Common myeloid progenitor, CD34-positive (primary cell): ENCODE data around the gene INHBE.

Source experiments
- CTCF ChIA-PET: fragments of 350-600 bp; sonication (Branson Sonifier 250); formaldehyde crosslinking; loops from one replicate; lab custom pipeline; 2021; ENCODE audit warnings: antibody characterized with exemption; lab: Charles Lee
- POLR2A ChIA-PET: fragments of 350-600 bp; sonication (Branson Sonifier 250); formaldehyde crosslinking; loops from one replicate; lab custom pipeline; 2021; ENCODE audit warnings: antibody characterized with exemption; lab: Charles Lee
- DNase-seq, 3 donors: peaks; one replicate each; pipeline versions ENCODE4 v3.0.0 to v3.0.0-alpha.2; 2013
- H3K27ac ChIP-seq, 2 experiments: 1 replicate in 1 of 2; 2 replicates in 1 of 2; pipeline ENCODE4 v1.7.0; 2013; ENCODE audit warnings: inconsistent platforms in 2 of 2, low read length in 2 of 2, mild to moderate bottlenecking in 2 of 2, low read depth in 1 of 2, moderate library complexity in 1 of 2; ENCODE audit not compliant: severe bottlenecking in 2 of 2, insufficient read depth in 1 of 2, poor library complexity in 1 of 2
- H3K27me3 ChIP-seq, 5 experiments: replicated peaks in 2 of 5; 1 replicate in 3 of 5; 2 replicates in 2 of 5; pipeline versions ENCODE4 v1.6.1 to v1.7.0; 2013; ENCODE audit warnings: low read length in 4 of 5, mild to moderate bottlenecking in 2 of 5, moderate library complexity in 2 of 5, inconsistent platforms in 1 of 5; ENCODE audit not compliant: insufficient read depth in 5 of 5, control insufficient read depth in 4 of 5
- H3K36me3 ChIP-seq, 4 experiments: 1 replicate in 2 of 4; 2 replicates in 2 of 4; pipeline versions ENCODE4 v1.6.1 to v1.7.0; 2013; ENCODE audit warnings: low read length in 3 of 4, control low read depth in 1 of 4, mild to moderate bottlenecking in 1 of 4; ENCODE audit not compliant: control insufficient read depth in 4 of 4, insufficient read depth in 4 of 4
- H3K4me1 ChIP-seq, 4 experiments: 1 replicate in 3 of 4; 2 replicates in 1 of 4; pipeline versions ENCODE4 v1.6.1 to v1.7.1; 2013; ENCODE audit warnings: low read length in 3 of 4, mild to moderate bottlenecking in 3 of 4, control low read depth in 1 of 4, inconsistent platforms in 1 of 4, moderate library complexity in 1 of 4; ENCODE audit not compliant: control insufficient read depth in 4 of 4, insufficient read depth in 4 of 4; ENCODE audit errors: control extremely low read depth in 1 of 4
- H3K4me3 ChIP-seq, 7 experiments: 1 replicate in 4 of 7; 2 replicates in 3 of 7; pipeline versions ENCODE4 v1.5.1 to v1.7.0; 2013; ENCODE audit warnings: mild to moderate bottlenecking in 7 of 7, low read length in 6 of 7, moderate library complexity in 6 of 7, inconsistent platforms in 2 of 7, low read depth in 2 of 7, control low read depth in 1 of 7; ENCODE audit not compliant: insufficient read depth in 4 of 7, control insufficient read depth in 1 of 7; ENCODE audit errors: extremely low read depth in 1 of 7
- H3K9me3 ChIP-seq, 5 experiments: 1 replicate in 4 of 5; 2 replicates in 1 of 5; pipeline versions ENCODE4 v1.6.1 to v1.7.1; 2013; ENCODE audit warnings: low read length in 4 of 5, mild to moderate bottlenecking in 2 of 5, inconsistent platforms in 1 of 5, low read depth in 1 of 5, moderate library complexity in 1 of 5; ENCODE audit not compliant: control insufficient read depth in 4 of 5, insufficient read depth in 2 of 5; ENCODE audit errors: control extremely low read depth in 1 of 5
- WGBS: methylation state at CpG from one replicate; pipeline ENCODE4 v1.1.5; 2013; ENCODE audit not compliant: insufficient coverage; 5-methylcytosine and 5-hydroxymethylcytosine counted together

INHBE gene

GRCh38 chr12:57469296-57470164 lies 14.4 kb downstream of the INHBE start:
- Histone ChIP-seq H3K4me1 (peaks cover 0 to 3% (median under 1%) of the 10 kb centered on the region in 4 experiments), H3K27me3 (no peaks in the 10 kb centered on the region), H3K4me3 (no peak overlapping the region), H3K27ac (no peak overlapping the region), H3K9me3 (no peaks in the 10 kb centered on the region), H3K36me3 (peaks cover 20 to 63% (median 51%) of the 10 kb centered on the region in 4 experiments)
- ChIA-PET CTCF (interaction anchor here (1.0 to 16.7 kb wide), 4 partner anchors 7 to 76 kb away, joined by 3 to 184 read pairs (median 6); partner anchors contain the start of genes ARHGAP9 and GLI1), POLR2A (interaction anchor here (0.7 to 0.8 kb wide), 2 partner anchors 10 to 13 kb away, joined by 3 read pairs; partner anchors contain the start of gene ARHGAP9)
- no peak for DNase-seq
- 90% methylated on average over 9 of the region's 10 CpGs for WGBS

GRCh38 chr12:57470286-57470969 lies 15.3 kb downstream of the INHBE start:
- no peaks in the 10 kb centered on the region for H3K9me3 ChIP-seq
- H3K4me1 ChIP-seq = peaks cover 3 to 8% (median 5%) of the 10 kb centered on the region in 4 experiments
- H3K27ac ChIP-seq = no peak overlapping the region
- H3K36me3 ChIP-seq = peaks cover 20 to 72% (median 58%) of the 10 kb centered on the region in 4 experiments
- ChIA-PET POLR2A (interaction anchor here (0.7 kb wide), 1 partner anchor 64 kb away, joined by 3 read pairs; no protein-coding TSS in a partner anchor), CTCF (interaction anchor here (1.0 to 16.7 kb wide), 6 partner anchors 8 to 75 kb away, joined by 3 to 184 read pairs (median 6); partner anchors contain the start of genes ARHGAP9, GLI1 and INHBE)
- DNase-seq = no peak
- no peaks in the 10 kb centered on the region for H3K27me3 ChIP-seq
- no peak overlapping the region for H3K4me3 ChIP-seq
- WGBS = 96% methylated on average over 11 of the region's 14 CpGs

- no peaks in the 10 kb centered on the region for H3K27me3 ChIP-seq
- H3K4me1 ChIP-seq = peaks cover 3 to 15% (median 12%) of the 10 kb centered on the region in 4 experiments
- H3K9me3 ChIP-seq = no peaks in the 10 kb centered on the region
- H3K4me3 ChIP-seq = no peak overlapping the region
- WGBS = 100% methylated on average over 1 of the region's 4 CpGs
- DNase-seq = no peak
- POLR2A ChIA-PET = interaction anchor here (0.7 kb wide), 1 partner anchor 64 kb away, joined by 3 read pairs; no protein-coding TSS in a partner anchor
- CTCF ChIA-PET = interaction anchor here (1.0 to 16.7 kb wide), 6 partner anchors 9 to 16 kb away, joined by 4 to 184 read pairs (median 6); partner anchors contain the start of genes ARHGAP9, GLI1 and INHBE
- no peak overlapping the region for H3K27ac ChIP-seq
- H3K36me3 ChIP-seq = peaks cover 20 to 73% (median 58%) of the 10 kb centered on the region in 4 experiments
Measured at GRCh38 chr12:57470970-57471656, 16.0 kb downstream of the INHBE start.

GRCh38 chr12:57471661-57472060 lies 16.6 kb downstream of the INHBE start:
- H3K36me3 ChIP-seq = peaks cover 20 to 73% (median 58%) of the 10 kb centered on the region in 4 experiments
- H3K4me1 ChIP-seq = peaks cover 3 to 20% (median 17%) of the 10 kb centered on the region in 4 experiments
- 100% methylated on average over 3 of the region's 3 CpGs for WGBS
- H3K9me3 ChIP-seq = no peaks in the 10 kb centered on the region
- H3K27me3 ChIP-seq = no peaks in the 10 kb centered on the region
- no peak overlapping the region for H3K4me3 ChIP-seq
- CTCF ChIA-PET = interaction anchor here (1.0 to 16.7 kb wide), 5 partner anchors 9 to 16 kb away, joined by 4 to 184 read pairs (median 5); partner anchors contain the start of genes GLI1 and INHBE
- H3K27ac ChIP-seq = no peak overlapping the region
- no peak for DNase-seq
- POLR2A ChIA-PET = no interaction called here

GRCh38 chr12:57472391-57472790 lies 17.3 kb downstream of the INHBE start:
- Histone ChIP-seq H3K27ac (peak overlapping the region in 1 of 2 experiments; percentile 6), H3K36me3 (peaks cover 20 to 73% (median 58%) of the 10 kb centered on the region in 4 experiments), H3K4me3 (no peak overlapping the region), H3K9me3 (no peaks in the 10 kb centered on the region), H3K4me1 (peaks cover 3 to 28% (median 23%) of the 10 kb centered on the region in 4 experiments), H3K27me3 (no peaks in the 10 kb centered on the region)
- DNase-seq = no peak
- POLR2A ChIA-PET = no interaction called here
- CTCF ChIA-PET = interaction anchor here (1.0 to 16.7 kb wide), 5 partner anchors 8 to 21 kb away, joined by 3 to 184 read pairs (median 4); partner anchors contain the start of genes GLI1 and INHBE
- 100% methylated on average over 3 of the region's 3 CpGs for WGBS

GRCh38 chr12:57473392-57473791 lies 18.3 kb downstream of the INHBE start:
- WGBS = no CpG with 5 or more reads among the region's 3 CpGs
- Histone ChIP-seq H3K9me3 (no peaks in the 10 kb centered on the region), H3K27ac (no peak overlapping the region), H3K36me3 (peaks cover 20 to 65% (median 53%) of the 10 kb centered on the region in 4 experiments), H3K27me3 (no peaks in the 10 kb centered on the region), H3K4me3 (no peak overlapping the region), H3K4me1 (peaks cover 6 to 36% (median 32%) of the 10 kb centered on the region in 4 experiments)
- ChIA-PET POLR2A (no interaction called here), CTCF (interaction anchor here (0.8 to 16.7 kb wide), 6 partner anchors 11 to 152 kb away, joined by 3 to 184 read pairs (median 3); partner anchors contain the start of gene GLI1)
- DNase-seq = no peak
